Activated CD4-positive, alpha-beta T cell treated with anti-CD3 and anti-CD28 coated beads for 4 hours (primary cell): Measurements from ENCODE around the gene PTK7.
"Not testable (repeated sequence)": the region's sequence is repeated elsewhere in the genome, so short reads cannot be mapped to it uniquely, and the experiment has no call there.

Experiments used
- DNase-seq, 2 donors: peaks; one replicate each; pipeline ENCODE4 v3.0.0-alpha.2; 2020

The PTK7 gene

DNA sequence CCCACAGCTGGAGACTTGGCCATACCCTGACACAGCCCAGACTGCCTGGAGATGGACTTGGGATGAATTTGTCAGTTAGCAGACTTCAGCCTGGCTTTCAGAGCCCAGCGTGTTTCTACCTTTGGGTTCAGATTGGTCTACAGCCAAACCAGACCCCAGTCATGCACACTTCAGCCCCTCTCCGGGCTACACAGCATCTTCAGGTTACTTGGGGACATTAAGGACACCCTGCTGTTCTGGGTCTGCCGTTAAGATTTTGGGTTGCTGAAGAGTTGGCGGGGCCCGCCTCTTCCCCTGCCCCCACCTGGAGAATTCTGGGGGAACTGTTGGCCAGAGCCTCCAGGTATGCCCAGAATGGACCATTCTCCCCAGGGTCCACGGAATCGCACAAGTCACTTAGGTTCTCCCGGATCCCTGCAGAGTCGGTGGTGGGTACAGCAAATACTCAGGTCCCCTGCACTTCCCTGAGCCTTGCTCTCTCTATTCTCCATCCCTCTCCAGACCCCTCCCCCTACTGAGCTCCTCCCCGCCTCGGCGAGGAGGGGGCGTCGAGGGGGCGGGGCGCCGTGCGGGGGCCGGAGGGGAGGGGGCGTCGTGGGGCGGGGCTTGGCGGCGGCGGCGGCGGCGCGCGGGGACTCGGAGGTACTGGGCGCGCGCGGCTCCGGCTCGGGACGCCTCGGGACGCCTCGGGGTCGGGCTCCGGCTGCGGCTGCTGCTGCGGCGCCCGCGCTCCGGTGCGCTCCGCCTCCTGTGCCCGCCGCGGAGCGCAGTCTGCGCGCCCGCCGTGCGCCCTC, at the start of gene PTK7:
Gene PTK7, plus strand, starts transcription at position 645 of the 794 bp plus-strand sequence. CDS start 175 bp downstream, outside the sequence.
- DNase-seq, result peak; percentile 22 to 24

DNA sequence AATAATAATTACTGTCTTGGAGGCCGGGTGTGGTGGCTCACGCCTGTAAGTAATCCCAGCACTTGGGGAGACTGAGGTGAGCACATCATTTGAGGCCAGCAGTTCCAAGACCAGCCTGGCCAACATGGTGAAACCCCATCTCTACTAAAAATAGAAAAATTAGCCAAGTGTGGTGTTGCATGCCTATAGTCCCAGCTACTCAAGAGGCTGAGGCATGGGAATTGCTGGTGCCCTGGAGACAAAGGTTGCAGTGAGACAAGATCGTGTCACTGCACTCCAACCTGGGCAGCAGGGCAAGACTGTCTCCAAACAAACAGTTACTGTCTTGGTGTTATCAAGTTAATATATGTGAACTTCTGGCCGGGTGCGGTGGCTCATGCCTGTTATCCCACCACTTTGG, 49.7 kb upstream of the PTK7 start:
- DNase-seq, result no peak

DNA sequence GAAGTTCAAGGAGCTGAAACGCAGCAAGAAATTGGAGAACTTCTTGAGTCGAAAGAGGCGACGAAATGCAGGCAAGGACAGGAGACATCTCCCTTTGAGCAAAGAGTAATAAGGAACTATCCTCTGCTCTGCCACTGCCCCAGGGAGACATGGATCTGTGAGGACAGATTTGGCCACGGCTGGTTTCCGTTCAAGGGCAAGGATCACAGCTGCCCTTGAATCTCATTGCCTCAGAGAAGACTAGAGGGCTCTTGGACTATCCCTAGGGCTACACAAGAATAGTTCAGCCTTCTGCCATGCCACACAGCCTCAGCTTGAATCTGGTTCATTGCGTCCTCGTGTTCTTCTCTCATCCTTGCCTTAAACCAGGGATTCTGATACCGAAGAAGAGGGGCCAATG, 47.0 kb upstream of the PTK7 start:
- DNase-seq, result no peak

DNA sequence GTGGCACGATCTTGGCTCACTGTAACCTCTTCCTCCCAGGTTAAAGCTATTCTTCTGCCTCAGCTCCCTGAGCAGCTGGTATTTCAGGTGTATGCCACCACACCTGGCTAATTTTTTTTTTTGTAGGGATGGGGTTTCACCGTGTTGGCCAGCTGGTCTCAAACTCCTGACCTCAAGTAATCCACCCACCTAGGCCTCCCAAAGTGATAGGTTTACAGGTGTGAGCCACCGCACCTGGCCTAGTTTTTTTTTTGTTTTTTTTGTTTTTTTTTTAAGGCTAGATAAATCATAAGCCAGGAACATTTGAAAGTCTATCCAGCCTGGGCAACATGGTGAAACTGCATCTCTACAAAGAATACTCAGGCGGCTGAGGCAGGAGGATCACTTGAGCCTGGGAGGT, 43.8 kb upstream of the PTK7 start:
- no peak for DNase-seq

DNA sequence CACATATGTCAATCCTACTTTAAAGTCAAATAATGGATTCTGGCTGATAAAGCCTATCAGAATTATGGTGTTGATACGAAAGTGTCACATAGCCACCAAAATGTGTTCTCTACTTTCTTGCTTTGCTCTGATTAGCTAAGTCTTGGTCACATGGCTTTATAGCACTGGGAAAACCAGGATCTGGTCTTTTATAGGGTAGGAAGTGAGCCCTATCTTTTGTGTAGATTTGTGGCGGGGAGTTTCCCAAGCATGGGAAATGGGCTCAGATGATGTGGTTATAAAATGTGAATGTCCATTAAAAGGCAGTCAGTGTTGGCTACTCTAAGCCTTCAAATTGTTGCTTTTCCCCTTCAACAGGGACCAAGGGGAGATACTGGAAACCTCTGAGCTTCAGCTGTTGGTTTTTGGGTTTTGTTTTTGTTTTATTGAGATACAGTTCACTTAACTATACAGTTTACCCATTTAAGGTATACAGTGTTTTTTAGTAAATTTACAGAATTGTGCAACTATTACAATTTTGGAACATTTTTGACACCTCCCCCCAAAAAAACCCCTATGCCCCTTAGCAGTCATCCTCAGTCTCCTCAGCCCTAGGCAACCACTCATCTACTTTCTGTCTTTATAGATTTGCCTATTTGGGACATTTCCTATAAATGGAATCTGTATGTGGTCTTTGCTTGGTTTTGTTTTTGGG, 42.5 kb upstream of the PTK7 start:
- DNase-seq, result no peak

DNA sequence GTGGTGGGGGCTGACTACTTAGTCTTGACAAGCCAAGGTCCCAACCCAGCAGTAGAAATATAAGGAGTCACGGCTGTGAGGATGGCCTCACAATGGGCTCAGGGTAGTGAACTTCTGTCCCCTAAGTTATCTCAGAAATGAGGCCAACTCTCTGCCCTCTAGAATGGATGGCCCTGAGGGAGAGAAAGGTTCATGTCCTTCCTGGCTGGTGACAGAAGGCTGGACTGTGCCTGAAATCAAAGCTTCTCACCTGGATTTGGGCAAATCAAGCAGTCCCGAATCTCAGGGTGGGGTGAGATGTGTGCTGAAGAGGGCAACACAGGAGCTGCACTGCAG, 42.0 kb upstream of the PTK7 start:
- DNase-seq, result no peak

DNA sequence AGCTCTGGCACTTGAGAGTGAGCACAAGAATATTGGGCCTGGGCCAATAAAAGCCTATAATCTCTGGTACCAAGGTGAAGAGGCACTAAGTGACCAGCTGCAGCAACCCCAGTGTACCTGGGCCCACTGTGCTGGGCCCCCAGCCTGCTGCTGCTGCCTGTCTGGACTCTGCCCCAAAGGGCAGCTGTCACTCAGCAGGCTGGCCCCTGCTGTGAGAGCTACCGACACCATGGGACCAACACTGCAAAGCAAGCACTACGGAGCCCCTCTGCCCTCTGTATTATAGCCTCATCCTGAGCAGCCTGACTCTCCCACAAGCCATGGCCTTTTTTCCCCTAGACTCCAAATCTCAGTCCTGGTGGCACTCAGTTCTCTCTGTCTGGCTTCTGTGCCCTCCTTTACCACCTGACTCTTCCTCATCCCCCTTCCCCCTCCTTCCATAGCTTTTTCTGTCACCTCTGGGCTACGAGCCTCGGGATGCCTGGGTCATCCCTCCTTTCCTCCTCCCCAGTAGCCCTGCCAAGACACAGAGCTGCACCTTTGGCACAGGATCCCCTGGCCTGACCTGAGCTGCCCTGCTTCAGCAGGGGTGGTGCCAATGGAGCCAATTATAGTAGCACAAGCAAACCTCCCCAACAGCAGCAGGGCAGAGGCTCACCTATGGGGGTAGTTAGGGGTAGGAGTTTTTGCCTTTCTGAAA, 40.5 kb upstream of the PTK7 start:
- DNase-seq, result no peak

DNA sequence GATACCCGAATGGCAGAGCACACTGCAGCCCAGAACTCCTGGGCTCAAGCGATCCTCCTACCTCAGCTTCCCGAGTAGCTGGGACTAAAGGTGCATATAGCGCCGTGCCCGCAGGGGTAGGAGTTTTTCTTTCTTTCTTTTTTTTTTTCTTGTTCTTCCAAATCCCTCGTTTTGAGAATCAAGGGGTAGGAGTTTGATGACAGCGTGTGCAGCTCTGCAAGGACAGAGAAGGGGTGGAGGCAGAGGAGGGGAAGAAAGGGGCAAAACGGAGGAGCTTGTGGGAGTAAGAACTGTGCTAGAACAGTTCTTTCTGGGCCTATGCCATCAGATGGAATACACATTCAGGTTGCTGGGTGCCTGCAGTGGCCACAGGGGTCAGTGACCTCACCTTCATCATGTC, 39.4 kb upstream of the PTK7 start:
- no peak for DNase-seq

DNA sequence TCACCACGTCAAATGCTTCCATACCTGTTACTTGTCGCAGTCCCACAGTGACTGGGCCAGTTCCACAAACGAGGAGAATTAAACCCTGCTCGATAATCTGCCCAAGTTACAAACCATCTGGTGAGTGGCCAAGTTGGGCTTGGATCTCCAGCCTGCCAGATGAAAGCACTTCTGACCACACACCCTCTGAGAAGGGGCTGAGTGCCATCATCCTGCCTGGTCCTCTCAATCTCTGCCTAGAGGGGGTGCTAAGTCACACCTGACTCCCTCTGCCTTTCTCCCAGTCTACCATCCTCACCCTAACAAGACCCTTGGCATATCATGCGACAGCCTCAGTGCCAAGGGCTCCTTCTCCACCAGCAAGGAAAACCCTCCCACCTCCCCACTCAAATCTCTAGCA, 38.9 kb upstream of the PTK7 start:
- DNase-seq, result no peak

DNA sequence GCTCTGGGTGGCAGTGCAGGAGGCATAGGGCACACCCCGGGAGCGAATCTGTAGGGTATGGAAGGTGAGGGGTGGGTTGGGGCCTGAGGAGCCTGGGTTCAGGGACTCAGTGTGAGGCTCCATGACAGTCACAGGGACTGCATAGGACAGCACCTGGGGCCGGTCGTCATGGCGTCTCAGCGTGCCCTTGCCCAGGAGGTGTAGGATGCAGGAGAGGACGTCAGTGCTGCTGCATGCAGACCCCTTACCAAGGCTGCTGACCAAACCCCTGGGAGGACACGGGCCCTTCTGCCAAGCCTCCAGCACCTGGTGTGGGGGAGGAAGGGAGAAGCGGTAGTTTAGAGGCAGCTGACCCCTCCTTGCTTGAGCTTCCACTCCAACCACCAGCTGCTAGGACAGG, 38.4 kb upstream of the PTK7 start:
- DNase-seq, result no peak

DNA sequence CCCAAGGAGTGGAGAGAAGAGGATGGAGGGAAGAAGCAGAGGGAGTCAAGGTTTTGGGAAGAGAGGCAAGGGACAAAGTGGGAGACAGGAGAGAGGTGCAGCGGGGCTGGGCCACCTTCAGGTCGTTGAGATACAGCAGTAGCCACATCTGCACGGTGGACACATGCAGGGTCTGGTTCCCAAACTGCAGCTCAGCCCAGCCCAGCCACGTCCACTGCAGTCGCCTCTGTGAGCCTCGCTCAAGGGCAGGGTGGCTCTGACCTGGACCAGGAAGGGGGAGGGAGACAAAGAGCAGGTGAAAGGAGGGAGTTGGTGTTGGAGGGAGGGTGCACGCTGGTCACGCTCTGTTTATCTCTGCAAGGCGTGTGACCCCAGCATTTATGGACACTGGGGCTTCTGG, 37.4 kb upstream of the PTK7 start:
- DNase-seq, result no peak

DNA sequence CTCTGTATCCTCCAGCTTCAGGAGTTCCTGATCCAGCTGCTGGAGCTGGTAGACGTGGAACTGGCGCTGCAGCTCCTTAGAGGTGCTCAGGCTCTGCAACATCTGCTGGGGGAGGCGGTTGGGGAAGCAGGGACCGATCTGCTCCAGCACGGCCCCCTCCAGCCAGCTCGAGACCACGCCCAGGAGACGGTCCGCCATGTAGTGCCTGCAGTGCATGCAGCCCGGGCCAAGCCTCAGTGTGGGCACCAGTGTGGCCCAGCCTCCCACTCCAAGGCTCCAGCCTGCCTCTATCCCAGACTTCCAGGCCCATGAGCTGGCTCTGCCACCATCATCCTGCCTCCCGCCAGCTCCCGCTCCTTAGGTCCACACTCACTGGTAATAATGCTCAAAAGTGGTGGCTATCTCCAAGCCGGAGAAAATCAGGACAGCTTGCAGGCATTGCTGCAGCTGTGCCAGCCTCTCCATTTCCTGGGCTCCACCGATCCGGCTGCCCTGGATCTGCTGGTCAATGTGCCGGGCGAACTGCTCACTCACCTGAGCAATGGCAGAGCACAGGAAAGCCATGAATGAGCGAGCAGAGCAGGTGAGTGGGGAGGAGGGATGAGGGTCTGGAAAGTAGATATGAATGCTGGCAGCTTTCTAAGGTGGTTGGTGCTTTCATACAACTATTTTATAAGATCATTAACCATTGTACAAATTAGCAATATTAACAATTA, 35.4 kb upstream of the PTK7 start:
- no peak for DNase-seq

DNA sequence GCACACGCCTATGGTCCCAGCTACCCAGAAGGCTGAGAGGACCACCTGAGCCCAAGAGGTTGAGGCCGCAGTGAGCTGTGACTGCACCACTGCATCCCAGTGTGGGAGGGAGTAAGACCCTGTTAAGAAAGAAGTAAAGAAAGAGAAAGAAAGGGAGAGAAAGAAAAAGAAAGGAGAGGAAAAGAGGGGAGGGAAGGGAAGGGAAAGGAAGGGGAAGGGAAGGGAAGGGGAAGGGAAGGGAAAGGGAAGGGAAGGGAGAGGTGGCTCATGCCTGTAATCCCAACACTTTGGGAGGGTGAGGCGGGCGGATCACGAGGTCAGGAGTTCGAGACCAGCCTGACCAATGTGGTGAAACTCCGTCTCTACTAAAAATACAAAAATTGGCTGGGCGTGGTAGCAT, 34.6 kb upstream of the PTK7 start:
- DNase-seq, result not testable (repeated sequence)

DNA sequence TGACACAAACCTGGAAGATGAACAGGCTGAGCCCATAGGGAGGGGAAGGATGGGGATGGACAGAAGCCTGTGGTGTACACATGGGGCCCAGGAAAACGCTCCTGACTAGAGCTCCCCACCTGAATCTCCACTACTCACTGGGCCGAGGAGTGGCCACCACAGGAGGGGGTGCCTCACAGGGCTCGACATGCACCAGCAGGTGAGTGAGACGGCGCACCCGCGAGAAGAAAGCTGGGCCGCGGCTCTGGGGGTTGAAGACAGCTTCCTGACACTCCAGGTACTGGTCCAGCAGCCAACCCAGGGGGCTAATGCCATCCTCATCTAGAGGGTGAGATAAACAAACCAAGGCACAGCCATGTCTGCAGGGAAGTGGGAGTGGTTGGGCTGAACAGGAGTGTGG, 32.8 kb upstream of the PTK7 start:
- no peak for DNase-seq

DNA sequence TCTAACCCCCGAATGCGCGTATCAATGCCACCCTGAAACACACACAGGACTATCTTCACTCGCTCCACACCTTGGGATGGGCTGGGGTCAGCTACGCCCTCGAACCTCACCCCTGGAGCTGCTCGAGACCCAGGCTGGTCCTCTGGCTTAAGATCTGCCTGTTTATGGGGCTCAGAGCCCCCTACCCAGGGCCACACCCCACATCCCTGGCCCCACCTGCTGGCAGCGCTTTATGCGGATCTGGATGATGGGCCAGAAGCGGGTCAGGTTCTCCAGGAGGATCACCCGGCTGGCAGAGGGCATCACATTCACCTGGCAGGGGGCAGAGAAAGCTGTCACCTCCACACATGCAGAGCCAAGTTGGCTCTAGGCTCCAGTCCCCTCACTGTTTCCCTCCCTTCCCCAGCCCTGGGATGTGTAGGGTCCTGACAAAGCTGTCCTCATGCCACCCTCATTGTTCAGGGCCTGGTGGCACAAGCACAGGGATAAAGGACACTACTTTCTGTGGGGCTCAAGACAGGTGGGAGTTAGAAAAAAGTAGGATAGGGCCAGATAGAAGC, 30.7 kb upstream of the PTK7 start:
- DNase-seq, result no peak

DNA sequence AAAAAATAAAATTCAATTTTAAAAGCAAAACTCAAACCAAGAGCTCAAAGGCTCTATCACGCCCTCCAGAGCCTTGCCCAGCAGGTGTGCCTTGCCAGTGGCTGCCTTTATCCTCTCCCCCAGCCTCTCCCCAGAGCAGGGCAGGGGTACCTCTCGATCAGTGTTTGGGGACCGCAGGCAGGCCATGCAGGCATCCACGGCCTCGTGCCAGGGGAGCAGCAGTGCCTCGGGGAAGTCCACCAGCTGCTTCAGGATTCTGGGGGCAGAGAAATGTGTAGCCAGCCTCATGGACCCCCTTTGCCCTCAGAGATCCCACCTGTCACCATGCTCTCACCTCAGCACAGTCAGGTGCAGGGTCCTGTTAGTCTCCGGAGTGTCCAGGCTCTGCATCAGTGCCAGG, 28.1 kb upstream of the PTK7 start:
- DNase-seq, result no peak

DNA sequence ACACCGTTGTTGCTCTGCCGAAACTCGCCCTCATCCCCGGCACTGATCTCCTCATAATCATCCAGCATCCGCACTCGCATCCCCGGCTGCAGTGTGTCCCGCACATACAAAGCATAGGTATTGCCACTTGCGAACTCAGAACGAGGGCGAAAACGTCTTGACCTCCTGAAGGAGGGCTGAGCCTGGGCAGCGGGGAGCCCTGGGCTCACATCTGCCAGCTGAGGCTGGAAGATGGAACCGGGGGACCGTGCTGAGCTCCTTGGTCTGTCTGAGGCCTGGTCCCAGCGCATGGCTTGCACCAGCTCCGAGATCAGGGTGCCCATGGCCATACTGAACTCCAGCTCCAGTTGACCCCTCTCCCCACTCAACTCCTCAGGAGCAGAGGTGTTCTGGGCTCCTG, 25.1 kb upstream of the PTK7 start:
- no peak for DNase-seq

DNA sequence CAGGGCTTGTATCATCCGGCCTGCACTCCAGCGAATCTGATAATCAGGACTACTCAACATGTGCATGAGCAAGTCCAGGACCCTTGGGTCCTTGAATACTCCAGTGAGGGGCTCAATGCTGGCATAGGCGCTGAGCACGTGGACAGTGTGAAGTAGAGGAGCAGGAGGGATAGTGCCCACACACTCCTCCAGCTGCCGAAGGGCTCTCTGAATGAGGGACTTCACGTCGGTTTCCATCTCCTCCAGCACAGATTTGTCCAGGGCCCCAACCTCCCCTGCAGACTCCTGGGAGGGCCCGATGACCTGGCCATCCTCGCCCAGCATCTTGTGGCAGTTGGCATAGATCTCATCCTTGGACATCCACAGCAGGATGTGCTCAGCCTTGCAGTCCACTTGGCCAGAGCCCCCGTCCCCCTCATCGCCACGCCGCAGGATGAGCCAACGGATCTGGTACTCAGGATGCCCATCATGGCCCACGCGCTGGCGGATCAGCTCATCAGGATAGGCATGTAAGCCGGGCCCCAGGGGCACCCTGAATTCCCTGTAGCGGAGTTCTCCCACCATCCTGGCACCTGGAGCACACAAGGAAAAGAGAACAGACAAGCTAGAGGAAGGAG, 23.8 kb upstream of the PTK7 start:
- no peak for DNase-seq

DNA sequence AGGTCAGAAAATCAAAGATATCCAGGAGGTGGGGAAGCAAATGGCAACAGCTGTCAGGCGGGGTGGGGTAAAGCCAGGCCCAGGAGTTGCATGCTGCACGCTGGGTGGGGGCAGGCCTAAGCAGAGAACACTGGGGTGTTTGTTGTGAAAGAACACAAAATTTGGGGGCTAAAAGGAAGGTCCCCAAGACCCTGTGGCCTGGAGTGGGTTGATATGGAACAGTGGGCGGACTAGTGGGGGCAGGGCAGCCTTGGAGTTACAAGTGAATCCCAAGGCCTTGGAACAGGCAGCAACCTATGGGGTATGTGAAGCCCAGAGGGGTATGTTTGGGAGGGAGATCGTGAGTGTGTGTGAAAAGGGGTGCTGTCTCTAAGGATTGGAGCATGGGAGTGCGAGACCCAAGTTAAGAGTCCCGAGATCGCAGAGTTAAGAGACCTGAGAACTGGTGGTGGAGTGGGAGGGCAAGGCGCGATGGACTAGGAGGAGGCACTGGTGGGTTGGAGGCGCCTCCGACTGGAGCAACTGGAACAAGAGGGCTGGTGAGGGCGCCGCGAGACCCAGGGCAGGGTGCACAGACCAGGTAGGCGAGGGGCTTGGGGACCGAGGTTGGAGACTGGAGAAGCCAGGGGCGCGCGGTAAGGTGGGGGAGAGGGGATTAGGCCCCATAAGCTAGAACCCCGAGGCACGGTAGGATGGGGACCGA, 23.1 kb upstream of the PTK7 start:
- DNase-seq, result peak in 1 of 2 donors; percentile 9

DNA sequence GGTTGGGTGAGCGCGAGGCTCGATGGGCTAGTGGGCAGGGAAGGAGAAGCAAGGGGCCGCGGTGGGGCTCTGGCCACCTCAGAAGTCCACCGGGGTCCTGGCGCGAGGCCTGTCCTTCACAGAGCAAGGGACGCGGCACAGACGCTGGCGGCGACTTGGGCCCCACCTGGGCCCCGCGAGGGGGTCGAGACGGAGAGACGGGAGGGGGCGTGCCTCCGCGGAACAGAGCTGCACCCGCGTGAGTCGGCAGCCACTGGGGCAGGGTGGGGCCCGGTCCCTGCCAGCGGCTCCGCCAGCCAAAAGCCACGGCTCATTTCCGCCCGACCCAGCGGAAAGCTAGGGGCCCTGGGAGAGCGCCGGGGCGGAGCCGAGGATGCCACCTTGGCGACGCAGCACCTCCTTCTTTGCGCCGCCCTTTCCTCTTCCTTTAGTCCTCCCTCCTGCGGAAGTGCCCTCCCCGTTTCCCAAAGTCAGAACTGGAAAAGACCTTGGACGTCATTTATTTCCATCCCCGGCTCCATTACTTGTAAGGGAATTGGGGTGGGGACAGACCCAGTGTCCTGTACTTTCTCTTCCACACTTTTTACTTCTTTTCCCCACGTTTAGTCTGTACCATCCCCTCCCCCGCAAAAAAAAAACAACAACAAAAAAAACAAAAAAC, 22.4 kb upstream of the PTK7 start, which contains the start of gene CUL7:
Gene CUL7, minus strand, starts transcription at position 307 of the 661 bp plus-strand sequence. CDS start 1,063 bp downstream, outside the sequence.
- peak; percentile 83 to 85 for DNase-seq
